NCI-H1092 treated with DMSO at 0.1 percent for 48 hours (cell line): ENCODE data around the gene GPR15LG.

Source experiments
- DNase-seq: peaks from one replicate; lab custom pipeline; 2025; lab: John Stamatoyannopoulos, UW

Gene GPR15LG

DNA sequence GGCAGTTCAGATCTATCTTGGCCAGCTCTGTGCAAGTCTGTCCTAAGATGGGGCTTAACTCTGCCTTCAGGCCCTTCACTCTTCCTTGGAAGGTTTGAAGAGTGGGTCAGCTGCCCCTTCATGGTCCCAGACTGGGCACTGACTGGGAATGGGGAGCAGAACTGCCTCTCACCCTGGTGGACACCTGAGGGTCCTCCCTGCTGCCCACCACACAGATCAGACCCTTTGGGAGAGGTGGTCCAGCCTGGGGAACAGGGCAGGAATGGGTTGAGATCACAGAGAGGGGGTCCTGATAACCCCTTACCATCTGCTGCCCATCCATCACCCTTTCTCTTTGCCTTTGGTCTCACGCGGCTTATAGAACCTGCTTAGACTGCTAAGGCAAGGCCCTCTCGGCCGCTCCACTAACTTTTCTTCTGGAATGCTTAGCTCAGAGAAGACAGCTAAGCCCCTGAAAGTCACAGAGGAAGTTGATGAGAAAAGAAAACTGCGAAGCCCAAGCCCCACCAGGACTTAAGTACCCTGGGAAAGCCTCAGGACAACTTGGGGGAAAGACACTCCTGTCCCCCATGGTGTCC is 20.3 kb downstream of the GPR15LG start:
- no peak for DNase-seq

DNA sequence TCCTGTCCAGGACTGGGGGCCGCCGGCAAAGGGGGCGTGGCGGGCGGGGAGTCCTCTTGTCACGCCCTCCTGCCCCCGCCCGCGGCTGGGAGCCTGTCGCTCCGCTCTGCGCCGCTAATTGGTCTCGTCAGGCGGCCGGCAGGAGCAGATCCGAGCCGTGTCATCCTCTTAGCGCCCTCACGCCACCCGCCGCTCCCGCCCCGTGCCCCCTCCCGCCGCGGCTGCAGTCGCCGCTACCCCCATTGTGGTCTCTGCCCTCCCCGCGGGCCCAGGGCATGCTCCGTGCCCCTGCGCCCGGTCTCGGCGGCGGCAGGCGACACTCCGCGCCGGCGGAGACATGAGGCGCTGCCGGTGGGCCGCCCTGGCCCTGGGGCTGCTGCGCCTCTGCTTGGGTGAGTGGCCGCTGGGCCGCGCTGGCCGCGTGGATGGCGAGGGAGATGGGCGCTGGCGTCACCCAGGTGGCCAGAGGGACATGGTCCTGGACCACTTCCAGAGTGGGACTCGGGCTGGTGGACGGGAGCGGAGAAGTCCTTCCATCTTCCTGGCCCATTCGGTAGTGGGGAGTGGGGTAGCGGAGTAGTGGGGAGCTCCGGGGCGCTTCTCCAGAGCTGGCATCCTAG is 20.9 kb downstream of the GPR15LG start, which contains the start of gene CDHR1:
Gene CDHR1 (plus strand): TSS at position 114 of the 620 bp plus-strand sequence. CDS start 224 bp downstream, at position 338.
- peak; percentile 31 for DNase-seq

DNA sequence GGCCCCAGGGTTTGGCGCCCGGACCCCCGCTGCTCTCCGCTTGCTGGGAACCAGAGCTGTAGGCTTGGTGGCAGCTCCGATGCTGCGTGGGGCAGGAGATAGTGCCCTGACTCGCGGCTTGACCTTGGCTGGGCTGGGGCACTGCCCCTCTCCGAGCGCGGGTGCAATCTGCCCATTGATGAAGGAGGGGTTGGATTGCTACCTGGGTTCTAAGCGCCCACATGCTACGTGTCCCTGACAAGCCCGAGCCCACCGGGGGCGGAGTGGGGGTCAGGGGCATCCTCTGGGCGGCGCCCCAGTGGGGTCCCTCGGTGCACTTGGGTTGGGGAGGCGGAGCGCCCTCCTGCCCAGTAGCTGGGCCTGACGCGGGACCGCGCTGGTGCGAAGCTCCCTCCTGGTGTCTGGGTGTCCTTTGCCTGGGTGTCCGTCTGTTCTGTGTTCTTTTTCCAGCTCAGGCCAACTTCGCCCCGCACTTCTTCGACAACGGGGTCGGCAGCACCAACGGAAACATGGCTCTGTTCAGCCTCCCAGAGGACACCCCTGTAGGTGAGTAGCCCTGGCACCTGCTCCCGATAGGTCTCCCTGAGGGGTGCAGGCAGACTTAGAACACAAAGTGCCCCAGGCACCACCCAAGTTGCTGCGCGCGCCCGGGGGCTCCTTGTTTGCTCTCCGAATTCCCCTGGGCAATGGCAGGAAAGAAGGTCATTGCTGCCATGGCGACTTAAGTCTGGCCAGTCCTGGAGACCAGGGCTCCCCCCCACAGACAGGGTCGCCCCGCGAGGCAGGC is 21.6 kb downstream of the GPR15LG start:
- DNase-seq: peak; percentile 5

DNA sequence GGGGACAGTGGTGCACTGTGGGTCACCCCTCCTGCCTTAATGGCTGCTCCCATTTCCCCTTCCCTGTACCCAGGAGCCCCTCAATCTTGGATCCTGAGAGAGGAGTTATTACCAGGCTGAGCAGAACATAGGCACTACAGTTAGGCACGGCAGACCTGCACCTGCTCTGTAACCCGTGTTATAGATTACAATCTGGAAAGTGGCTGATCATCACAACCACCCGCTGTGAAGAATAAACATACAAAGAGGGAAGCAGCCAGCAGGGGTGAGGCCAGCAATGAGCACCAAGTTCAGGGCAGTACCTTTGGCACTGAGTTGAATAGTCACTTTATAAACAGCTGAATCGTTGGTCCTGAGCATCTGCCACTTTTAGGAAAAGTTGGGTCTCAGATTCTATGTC is 22.5 kb downstream of the GPR15LG start:
- DNase-seq: peak; percentile 81

DNA sequence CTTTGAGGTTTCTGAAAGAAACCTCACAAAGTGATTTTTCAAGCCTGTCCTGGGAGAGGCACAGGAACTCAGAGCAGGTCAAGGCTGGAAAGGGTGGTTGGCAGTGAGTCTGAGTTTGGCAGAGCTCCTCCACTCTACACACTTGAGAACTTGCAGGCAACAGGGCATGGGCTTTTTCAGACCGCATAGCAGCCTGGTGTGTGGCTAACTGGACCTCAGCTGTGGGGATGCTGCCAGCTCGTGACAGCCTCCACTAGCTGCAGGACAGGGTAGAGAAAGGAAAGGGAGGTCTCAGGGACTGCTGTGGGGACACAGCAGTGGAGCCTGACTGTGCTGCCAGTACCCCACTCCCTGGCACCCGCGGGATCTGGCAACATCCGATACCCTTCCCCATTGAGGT is 23.3 kb downstream of the GPR15LG start:
- DNase-seq: peak; percentile 18

DNA sequence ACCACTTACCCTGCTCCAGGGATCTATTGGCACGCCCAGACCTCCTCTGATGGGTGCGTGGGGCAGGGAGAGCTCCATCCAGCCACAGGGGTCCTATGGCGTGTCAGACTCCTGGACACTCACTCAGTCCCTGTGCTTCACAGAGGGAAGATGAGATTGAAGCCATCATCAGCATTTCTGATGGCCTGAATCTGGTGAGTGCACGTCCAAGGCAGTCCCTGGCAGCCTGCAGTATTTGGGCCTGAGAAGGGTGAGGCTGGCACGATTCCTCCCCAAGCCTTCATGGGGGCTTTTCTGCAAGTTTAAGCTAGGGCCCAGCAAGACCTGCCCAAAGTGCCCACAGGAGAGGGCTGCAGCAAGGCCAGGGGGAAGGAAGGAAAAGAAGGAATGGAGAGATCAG is 24.0 kb downstream of the GPR15LG start:
- DNase-seq: no peak

DNA sequence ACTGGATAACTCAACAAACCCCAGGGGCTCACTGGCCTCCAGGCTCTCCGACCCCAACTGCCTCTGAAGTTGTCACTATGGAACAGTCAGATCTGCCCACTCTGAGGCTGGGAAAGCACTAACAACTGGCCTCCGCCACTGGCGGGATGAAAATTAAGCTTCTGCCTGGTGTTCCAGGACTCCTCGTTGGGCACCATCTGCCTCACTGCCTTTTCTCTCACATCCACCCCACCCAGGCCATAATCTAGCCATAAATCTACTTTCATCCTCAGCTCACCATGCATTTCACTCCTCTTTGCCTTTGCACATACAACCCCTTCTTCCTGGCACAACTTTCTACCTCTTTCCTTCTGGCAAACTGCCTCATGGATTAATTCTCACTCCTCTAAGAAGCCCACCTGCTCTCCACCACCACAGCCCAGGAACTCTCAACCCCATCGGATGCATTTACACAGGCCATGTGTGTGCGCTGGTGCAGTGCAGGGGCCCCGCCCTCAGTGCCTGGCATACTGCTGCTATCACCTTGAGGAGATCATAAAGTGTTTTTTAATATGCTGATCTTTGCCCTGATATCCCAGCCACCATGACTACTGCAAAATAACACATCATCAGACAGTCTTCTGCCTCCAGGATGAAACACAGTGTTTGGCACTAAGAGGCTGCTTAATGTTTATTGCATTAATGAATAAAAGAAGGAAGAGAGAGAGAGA is 24.8 kb downstream of the GPR15LG start:
- DNase-seq: no peak

DNA sequence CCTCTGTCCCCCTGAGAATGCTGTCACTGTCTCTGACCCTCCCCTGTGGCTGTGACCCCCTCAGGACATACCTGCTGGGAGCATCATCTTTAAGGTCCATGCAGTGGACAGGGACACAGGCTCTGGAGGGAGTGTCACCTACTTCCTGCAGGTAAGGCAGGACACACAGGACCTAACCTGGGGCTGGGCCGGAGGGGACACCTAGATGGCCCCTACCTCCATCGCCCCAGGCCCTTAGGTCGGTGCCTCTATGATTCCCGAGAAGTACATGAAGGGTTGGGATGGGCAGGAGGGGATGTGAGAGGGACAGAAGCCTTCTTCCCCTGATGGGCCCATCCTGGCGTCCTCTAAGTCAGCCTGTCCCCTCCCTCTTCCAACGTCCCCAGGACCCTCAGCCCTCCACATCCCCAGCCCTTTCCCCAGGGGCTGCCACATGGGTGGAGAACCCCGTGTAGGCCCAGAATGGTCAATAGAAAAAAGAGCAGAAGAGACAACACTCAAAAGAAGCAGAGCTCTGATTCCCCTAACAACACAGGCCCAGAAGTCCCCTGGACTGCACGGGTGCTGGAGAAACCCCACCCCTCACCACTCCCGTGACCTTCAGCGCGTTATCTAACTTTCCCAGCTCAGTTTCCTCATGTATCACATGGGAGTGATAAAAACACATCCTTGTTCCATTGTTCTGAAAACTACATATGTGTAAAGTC is 27.1 kb downstream of the GPR15LG start:
- DNase-seq: no peak

DNA sequence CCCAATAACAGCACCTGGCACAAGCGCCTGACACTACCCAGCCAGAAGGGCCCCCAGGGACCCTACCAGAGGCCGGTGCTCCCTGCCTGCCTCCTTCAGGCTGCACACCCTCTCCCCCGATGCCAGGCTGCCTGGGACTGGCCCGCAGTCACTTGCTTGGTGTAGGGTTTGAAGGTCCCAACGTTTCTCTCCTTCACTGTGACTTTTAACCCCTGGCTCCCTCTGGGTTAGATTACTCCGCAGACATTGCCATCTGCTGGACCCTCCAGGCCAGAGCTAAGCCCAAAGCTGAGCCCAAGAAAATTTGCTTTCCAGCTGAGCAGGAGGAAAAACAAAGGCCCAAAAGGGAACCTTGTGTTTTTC is 27.6 kb downstream of the GPR15LG start:
- no peak for DNase-seq

DNA sequence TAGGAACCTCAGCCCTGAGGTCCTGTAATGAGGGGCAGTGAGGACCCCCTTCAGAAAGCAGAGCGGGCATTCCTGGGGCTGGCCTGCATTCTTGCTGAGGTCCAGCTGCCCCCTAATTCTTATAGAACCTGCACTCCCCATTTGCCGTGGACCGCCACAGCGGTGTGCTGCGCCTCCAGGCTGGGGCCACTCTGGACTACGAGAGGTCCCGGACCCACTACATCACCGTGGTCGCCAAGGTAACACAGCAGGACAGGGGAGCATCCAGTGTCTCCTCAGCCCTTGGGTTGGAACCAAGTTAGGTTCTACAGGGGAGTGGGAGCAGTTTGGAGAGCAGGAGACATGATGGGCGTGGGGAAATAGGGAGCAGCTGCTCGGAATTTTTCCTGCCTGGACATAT is 28.1 kb downstream of the GPR15LG start:
- no peak for DNase-seq

DNA sequence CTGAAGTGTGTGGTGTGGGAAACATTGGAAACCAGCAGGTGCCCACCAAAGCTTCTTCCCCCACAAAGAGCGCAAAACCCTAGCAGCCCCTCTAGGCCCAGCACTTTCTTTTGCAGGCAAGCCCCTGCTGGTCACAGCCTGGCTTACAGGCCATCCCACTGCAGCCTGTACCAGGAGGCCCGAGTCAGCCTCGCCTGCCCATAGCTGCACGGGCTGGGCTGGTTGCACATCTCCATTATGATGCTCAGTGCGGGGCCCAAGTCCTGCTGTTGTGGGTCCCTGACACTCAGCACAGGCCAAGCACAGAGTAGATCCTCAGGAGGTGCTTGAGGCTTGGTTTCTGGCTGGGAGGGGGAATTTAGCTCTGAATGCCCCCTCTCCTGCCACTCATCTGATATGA is 28.7 kb downstream of the GPR15LG start:
- no peak for DNase-seq

DNA sequence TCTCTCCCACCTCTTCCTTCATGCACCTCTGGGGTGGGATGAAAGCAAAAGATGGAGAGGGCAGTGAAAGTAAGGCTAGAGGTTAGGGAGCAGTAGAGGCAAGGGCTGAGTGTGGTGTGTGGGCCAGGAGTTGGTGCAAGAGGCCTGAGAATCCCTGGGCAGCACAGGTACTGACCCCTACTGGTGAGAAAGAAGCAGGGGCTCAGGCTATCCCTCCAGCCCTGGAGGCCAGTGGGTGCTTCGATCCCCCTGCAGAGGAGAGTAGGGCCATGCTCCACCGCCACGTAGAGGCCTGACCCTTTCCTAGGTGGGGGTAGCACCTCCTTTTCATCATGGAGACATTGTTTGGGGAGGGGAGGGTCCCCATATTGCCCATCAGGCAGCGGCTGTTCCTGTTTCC is 30.5 kb downstream of the GPR15LG start:
- no peak for DNase-seq

DNA sequence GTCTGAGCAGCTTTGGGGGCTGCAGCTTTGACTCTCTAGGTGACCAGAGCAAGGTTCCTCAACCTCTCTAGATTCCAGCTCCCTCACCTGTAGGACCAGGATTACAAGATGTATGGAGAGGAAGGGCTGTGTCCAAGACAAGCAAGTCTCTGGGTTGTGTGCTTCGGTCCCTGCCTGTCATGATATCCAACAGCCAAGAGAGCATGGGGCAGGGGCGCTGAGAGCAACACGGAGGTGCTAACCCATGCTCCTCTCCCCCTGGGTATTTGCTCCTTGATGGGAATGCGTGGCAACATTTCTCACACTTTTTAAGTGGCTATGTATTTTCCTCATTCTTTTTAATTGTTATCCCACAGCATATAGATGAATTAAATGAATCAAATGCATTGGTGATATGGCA is 31.0 kb downstream of the GPR15LG start:
- DNase-seq: no peak

DNA sequence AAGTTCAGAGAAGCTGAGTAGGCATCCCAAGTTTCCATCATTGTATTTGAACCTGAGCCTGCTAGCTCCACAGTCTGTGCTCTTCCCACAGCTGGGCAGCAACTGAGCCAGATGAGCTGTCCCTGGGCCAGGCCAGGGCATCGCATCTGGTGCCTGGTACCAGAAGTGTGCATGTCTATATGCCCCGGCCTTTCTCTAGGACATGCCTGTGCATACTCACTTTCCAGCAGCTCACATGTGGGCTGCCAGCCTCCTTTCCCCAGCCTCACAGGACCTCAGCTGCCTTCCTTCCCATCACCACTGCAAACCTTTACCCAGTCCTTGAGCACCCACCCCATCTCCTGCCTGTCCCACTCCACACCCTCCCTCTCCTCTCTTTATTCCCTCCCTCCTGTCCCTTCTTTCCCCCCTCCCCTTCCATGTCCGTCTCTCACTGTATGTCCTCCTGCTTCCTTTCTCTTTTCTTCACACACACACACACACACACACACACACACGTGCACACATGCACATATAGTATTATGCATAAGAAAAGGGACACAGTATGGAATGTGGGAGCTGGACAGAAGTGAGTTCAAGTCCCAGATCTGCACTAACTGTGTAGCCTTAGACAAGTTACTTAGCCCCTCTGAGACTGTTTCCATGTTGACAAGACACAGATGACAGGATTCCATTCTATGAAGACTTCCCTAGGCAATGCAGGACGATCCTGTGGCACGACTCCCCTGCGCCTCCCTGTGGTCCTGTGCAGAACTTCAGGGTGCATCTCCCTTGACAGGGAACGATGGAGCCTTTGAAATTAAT is 31.6 kb downstream of the GPR15LG start:
- peak; percentile 33 for DNase-seq

DNA sequence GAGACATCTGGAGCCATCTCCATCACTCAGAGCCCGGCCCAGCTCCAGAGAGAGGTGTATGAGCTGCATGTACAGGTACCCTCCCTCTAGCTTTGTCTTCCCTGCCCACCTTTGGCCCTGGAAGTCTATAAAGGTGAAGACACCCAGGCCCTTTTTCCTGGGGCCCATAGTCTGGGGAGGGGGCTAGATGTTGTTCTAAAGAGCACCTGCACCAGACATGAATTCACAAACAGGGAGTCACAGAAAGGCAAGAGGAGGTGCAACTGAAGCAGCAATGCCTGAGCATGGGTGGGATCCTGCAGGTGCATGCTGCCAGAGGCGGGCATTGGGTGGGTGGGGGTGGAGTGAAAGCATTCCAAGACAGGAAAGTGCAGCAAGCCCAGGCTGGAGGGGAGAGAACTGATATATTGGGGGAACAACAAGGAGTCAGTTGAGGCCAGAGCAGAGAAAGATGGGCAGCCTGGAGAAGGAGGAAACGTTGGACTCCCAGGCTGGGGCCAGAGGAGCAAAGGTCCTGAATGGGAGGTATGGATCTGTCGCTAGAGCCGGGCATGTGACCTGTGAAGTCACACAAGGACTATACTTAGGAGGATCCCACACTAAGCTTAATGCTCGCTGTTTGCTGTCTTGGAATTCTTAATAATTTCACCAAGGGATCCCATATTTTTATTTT is 32.4 kb downstream of the GPR15LG start:
- DNase-seq: no peak

DNA sequence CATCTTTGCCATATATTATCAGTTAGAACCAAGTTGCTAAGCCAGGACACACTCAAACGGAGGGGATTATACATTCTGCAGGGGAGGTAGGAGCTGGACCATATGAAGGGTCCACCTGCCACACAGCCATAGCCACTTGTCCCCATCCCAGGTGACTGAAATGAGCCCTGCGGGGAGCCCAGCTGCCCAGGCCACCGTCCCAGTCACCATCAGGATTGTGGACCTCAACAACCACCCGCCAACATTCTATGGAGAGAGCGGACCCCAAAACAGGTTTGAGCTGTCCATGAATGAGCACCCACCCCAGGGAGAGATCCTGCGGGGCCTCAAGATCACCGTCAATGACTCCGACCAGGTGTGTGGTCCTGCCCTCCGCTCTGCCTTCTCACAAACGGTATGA is 34.4 kb downstream of the GPR15LG start:
- no peak for DNase-seq

DNA sequence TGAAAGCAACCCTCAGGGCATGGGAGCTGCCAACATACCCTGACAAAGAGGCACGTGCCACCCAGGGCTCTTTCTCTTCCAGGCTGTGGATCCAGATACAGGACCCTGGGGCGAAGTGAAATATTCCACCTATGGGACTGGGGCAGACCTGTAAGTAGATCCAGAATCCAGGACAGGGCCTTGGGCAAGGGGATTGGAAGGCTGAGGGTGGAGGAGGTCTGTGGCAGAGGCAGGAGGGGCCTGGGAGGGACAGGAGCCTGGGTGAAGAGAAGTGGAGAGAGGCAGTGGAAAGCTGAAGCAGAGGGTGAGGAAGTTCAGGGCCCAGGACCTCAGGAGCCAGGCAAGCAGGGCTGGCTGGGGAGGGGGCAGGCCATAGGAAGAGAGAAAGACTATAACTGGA is 38.0 kb downstream of the GPR15LG start:
- DNase-seq: no peak

DNA sequence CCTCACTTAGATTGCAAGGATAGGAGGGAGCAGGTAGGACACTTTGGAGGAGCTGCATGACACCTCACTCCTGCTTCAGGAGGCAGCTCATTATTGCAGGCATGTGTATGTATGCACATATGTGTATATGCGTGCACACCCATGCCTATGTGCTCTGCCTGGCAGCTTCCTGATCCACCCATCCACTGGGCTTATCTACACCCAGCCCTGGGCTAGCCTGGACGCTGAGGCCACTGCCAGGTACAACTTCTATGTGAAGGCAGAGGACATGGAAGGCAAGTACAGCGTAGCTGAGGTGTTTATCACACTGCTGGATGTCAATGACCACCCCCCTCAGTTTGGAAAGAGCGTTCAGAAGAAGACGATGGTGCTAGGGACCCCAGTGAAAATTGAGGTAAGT is 38.4 kb downstream of the GPR15LG start:
- DNase-seq: no peak

DNA sequence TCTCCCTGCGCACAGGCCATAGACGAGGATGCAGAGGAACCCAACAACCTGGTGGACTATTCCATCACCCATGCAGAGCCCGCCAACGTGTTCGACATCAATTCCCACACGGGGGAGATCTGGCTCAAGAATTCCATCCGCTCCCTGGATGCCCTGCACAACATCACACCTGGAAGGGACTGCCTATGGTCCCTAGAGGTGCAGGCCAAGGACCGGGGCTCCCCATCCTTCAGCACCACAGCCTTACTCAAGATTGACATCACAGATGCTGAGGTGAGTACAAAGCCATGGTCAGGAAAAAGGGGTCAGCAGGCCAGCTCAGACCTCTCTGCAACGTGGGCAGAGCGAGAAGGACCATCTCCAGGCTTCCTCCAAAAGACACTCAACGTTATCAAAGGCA is 39.5 kb downstream of the GPR15LG start:
- no peak for DNase-seq

DNA sequence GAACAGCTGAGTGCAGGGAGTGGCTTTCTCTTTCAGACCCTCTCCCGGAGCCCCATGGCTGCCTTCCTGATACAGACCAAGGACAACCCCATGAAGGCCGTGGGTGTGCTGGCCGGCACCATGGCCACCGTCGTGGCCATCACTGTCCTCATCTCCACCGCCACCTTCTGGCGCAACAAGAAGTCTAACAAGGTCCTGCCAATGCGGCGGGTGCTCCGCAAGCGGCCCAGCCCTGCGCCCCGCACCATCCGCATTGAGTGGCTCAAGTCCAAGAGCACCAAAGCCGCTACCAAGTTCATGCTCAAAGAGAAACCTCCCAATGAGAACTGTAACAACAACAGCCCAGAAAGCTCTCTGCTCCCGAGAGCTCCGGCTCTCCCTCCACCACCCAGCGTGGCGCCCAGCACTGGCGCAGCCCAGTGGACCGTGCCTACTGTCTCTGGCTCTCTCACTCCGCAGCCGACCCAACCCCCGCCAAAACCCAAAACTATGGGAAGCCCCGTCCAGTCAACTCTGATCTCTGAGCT is 40.5 kb downstream of the GPR15LG start:
- DNase-seq: no peak
